GM19240 (cell line): ENCODE results near the gene SLC6A12.
"Not testable (repeated sequence)": the region's sequence is repeated elsewhere in the genome, so short reads cannot be mapped to it uniquely, and the experiment has no call there.

Experiments used
- DNase-seq: peaks from one replicate; pipeline ENCODE4 v3.0.0; 2011; ENCODE audit warnings: low spot score; ENCODE audit not compliant: insufficient read length

SLC6A12 gene

GRCh38 chr12:217029-217428 lies 3.1 kb upstream of the SLC6A12 start:
- not testable (repeated sequence) for DNase-seq

DNA sequence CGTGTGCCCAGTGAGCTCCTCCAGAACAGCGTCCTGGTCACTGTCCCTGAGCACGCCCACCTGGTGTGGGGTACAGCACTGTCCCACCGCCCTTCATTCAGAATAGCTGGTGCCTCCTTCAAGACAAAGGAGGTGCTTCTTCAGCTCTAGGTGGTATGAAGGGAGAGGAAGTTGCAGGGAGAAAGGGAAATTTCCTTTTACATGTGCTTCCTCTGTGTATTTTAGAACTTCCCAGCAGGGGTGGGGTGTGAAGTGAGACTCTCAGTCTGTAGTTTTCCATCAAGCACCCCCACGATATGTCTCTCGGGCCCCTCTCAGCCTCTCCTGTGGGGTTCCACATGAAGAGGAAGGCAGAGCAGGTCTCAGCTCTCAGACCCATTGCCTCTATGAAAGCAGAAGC lies 1.2 kb upstream of the SLC6A12 start:
- DNase-seq: no peak

- no peak for DNase-seq
Measured at GRCh38 chr12:213527-213932, 427 bp downstream of the SLC6A12 start.

DNA sequence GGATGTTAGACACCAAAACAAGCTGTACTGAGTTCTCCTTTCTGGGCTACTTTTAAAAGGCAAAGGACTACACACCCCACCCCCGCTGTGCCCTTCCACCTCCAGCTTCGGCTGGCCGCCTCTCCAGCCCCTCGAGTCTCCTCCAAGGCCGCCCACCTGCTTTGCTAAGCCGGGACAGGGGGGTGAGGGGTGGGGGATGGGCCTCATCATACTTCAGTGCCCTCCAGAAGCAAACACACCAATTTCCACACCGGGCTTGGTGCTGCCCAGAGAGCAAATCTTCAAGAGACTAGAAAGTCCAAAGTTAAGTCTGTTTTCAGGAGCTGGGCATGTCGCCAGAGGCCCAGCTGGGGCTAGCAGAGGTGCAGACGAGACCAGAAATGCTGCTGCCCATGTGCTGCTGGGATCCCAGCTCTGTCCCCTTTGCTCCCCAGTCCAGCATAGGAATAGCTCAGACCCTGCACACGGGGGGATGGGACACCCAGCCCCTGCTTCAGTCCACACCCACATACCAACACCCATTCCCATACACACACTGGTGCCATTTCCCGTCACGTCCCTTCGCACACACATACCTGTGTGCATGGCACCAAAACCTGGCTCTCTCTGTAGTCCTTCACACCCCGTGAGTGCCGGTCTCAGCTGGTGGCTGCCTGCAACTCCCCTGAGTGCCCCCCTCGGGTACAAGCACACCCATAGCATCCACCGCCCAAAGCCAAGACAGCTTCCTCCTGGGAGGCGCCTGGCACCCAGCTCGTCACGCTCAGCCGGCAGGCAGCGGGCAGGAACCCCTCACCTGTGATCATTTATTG lies 1.0 kb downstream of the SLC6A12 start:
- DNase-seq: no peak

GRCh38 chr12:212415-212714 lies 1.6 kb downstream of the SLC6A12 start:
- no peak for DNase-seq

GRCh38 chr12:211639-212414 lies 2.1 kb downstream of the SLC6A12 start:
- no peak for DNase-seq

DNA sequence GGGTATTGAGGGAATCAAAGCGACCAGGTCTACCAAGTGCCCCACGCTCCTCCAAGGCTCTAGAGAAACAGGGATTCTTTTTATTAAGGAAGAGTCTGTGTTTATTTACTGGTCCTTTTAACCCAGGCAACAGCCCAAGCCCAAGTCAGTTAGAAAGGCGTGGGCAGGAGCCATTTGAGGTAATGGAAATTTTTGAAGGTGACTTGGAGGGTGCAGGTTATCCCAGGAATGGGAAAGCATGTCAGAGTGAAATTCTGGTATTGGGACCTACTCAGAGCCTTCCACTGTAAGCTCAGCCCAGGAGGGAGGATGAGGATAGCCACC lies 2.9 kb downstream of the SLC6A12 start:
- DNase-seq: no peak

DNA sequence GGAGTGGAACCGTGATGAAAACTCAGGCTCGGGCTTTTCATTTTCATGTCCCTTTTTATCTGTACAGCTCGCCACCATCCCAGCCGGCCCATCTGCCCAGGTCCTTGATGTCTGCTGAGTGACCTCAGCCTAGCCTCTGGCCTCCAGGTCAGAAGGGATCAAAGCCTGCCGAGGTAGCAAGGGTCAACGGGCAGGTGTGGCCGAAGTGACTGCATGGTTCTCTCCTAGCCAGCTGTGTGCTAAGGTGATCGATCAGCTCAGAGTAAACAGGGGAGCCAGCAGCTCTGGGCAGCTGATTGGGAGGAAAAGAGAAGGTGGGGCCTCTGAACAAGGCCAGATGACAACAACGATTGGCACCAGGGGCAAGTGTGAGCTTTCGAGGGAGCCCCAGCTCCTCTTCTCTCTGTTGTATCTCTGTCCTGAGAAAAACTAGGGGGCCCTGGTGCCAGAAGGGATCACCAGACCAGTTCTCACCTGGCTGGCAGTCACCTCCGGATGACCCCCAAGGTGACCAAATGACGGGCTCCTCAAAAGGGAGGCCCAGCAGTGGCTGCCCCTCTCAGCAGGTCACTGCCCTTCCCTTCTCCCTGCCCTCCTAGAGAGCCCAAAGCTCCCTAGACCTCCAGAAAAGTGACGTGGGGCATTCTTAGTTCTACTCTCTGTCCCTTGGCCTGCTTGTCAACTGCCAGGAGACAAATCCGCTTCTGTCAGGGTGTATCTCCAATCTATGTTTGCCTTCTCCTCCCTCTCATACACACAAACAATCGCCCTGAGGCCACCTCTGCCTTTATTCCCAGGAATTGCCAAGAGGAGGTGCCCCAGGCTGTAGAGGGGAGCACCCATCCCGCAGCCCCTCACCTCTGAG lies 3.4 kb downstream of the SLC6A12 start:
- no peak for DNase-seq

DNA sequence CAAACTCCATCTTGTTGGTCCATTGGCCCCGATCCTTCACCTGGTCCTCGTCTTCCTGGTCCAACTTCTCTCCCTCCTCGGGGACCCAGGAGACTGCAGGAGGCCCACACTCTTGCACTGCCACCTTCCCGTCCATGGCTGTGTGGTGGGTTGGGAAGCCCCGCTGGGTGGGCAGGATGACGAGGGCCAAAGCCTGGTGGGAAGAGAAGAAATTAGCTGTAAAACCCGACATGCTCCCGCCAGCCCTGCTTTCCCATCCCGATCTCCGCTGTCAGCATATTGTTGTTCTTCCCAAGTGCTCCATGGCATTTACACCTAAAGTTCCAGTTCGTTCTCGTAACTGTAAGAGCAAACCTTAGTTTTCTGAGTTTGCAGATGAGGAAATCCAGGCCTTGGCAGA lies 4.1 kb downstream of the SLC6A12 start:
- no peak for DNase-seq

- no peak for DNase-seq
Measured at GRCh38 chr12:209246-209645, 4.7 kb downstream of the SLC6A12 start.

- no peak for DNase-seq
Measured at GRCh38 chr12:208813-209212, 5.1 kb downstream of the SLC6A12 start.

DNA sequence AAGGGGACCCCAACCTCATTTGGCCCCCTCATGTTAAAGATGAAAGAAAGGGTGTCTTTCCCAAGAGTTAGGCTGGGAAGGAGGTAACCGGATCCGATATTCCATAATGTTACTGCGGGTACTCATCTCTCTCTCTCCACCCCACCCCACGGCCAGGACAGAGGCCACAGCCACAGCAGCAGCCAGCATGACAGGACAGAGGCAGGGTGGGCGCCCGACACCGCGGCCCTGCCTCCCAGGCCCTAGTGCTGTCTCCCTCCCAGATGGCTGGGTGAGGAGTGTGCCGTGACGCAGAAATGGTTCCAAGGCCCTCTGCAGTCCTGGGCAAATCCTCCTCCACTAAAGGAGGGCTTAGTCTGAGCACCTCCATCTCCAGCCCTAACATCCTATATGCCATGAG lies 6.2 kb downstream of the SLC6A12 start:
- no peak for DNase-seq

DNA sequence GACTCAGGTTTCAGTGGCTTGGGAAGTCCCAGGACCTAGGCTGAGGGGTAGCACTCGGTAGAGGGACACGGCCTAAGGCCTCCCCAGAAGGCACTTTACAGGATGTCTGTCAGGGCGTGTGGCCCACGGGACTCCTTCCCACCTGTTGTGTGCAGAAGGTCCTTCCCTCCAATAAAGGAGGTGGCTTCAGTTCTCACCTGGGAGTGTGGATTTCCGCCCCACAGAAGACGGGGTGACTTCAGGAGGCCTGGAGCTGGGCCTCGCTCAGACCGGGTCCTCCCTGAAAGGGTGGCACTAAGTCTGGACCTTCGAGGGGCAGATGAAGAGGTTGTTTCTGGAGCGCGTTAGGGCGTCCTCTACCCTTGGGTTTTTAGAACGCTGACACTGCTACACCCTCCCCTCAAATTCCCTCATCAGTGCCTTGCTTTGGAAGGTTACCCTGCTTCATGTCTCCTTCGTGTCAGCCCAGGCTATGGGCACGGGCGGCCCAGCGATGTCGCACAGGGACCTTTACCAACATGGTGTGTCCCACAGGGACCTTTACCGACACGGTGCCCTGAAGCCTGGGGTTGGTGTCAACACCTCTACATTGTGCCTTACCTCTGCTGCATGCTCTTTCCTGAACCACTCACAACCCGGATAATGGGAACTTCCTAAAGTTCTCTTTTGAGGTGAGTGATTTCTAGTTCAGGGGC lies 7.1 kb downstream of the SLC6A12 start:
- DNase-seq: no peak

GRCh38 chr12:205026-205425 lies 8.9 kb downstream of the SLC6A12 start:
- DNase-seq: no peak

DNA sequence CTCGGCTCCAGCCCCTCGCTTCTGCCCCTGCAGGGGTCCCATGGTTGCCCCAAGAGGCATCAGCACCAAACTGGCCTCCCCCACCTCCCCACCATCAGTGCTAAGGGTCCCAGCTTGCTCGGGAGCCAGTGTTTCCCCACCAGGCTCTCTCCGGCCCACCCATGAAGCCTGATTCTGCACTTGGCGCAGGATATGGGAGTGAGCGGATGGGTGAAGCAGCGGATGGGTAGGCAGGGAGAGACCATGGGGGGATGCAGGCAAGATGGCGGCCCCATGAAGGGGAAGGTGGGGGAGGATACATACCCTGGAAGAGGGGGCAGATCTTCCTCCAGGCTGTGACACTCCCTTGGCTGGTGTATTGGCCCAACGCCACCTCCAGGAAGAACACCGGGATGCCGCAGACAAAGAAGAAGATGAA lies 9.7 kb downstream of the SLC6A12 start:
- DNase-seq: no peak

GRCh38 chr12:203462-204260 lies 10.3 kb downstream of the SLC6A12 start:
- no peak for DNase-seq

GRCh38 chr12:203074-203461 lies 10.9 kb downstream of the SLC6A12 start:
- no peak for DNase-seq

DNA sequence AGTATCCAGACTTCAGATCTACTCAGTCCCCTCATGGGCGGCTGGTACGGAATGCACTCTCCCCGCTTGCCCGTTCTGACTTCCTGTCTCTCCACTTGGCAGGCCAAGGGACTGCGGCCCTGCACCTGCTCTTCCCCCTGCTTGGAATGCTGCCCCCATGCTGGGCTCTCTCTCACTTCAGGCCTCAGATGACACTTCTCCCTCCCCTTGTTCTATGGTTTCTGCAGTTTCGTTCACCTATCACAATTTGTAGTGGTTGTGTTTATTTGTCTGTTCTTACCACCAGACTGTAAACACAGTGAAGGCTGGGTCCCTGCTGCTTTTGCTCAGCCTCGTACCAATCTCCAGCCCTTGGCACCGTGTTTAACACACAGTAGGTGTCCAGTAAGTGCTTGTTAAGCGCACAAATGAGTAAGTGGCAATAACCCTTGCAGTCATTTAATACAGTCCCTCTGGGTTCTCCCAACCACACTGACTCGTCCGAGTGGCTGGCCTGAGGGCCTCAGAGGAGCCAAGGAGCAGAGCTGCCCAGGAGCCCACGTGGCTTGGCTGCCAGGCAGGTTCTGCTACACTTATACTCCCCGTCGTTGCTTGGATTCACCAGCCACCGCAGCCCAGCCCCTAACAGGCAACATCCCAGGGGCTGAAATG lies 11.8 kb downstream of the SLC6A12 start:
- DNase-seq: no peak

DNA sequence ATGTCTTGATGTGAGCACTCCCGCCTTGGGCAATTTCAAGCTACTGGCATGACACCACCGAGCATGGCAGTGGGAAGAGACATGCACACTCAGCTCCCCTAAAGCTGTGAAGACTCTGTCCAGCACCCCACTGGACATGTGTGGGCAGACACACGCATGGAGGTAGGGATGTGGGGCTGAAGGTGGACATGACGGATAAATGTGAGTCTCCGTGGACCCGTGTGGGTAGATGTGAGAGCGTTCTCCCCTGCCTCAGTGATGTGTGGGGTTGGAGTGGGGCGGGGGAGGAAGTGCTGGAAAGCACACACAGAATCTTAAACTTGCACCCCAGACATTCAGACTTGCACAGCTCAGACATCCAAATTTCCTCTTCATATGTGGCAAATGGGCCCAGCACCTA lies 12.6 kb downstream of the SLC6A12 start:
- DNase-seq: no peak

GRCh38 chr12:198705-199104 lies 15.3 kb downstream of the SLC6A12 start:
- DNase-seq: no peak
